UCSD-AML1 (cell line): Measurements from ENCODE around the gene ASTN2.

Experiments
- DNase-seq: peaks from one replicate; lab custom pipeline; 2025; ENCODE audit not compliant: unreplicated experiment; lab: John Stamatoyannopoulos, UW

Gene ASTN2

DNA sequence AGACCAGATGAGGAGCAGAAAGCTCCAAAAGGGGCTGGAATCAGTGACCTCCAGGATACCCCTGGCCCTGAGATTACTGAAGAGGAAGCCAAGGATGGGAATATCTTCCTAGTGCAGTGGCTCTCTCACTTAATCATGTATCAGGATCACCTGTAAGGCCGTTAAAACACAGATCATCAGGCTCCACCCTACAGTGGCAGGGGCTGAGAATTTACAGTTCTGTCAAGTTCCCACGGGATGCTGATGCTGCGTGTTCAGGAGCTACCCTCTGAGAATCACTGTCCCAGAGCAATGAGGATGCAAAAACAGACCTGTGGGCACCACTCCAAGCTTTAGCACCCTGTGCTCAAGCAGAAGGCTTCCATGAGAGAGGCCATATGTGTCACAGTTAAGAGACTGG lies 291.9 kb downstream of the ASTN2 start:
- DNase-seq: no peak

DNA sequence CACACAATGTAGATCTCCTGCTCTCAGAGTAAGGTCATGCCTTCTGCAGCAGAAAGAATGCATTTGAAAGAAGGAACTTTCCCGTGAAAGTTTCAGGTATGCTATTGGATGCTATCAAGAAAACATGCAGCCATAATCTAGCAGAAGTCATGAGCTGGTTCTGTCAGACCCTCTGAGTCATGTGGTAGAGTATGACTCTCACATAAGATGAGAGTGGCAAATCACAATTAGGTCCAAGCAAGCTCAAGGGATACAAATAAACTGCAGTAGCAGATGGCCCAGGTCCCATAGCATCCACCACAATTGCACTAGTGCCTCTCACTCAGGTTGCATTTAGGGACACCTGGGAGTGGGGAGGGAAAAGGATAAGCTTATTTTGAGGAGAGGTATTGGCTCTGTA lies 292.8 kb downstream of the ASTN2 start:
- no peak for DNase-seq

DNA sequence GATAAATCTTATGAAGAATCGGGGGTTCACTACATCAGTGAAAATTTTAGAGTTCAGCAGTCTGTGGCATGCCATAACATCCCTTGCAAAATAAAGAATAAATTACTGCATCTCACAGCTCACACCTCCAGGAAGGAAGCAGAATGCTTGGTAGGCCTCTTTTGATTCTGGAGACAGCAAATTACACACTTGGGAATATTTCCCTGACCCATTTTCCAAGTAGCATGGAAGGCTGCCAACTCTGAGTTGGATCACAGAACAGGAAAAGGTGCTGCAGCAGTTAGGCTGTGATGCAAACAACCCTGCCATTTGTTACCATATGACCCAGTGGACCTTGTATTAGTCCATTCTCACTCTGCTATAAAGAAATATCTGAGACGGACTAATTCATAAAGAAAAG lies 293.5 kb downstream of the ASTN2 start:
- no peak for DNase-seq

DNA sequence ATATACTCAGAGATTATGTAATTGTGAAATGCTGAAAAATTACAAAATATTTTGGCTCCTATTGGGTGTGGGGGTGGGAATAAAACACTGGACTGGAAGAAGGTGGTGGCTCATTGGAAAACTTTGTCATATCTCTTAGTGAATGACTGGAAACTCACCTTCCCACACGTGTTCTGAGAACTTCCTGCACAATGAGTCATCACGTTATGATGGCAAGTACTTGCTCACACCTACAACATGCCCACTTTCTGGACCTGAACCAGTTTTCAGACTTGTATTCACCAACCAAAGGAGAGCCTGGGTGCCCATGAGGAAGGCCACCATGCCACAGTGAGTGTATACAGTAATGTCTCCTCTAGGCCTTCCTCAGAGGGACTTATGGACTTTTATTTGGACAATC lies 294.8 kb downstream of the ASTN2 start:
- no peak for DNase-seq

GRCh38 chr9:117116084-117116483 lies 298.8 kb downstream of the ASTN2 start:
- DNase-seq: no peak

DNA sequence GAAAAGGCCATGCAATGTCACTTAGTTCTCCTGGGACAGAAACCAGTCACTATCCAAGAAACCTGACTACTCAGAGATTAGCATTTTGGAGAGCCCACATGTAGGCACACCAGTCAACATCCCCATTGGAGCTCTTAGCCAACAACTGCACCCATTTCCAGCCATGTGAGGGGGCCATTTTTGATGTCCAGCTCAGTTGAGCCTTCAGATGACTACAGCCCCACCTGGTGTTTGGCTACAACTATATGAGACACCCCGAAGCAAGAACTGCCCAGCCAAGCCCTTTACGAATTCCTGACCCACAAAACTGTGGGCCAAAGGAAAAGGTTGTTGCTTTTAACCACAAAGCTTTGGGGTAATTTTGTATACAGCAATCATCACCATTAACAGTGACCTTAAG lies 300.1 kb downstream of the ASTN2 start:
- no peak for DNase-seq

DNA sequence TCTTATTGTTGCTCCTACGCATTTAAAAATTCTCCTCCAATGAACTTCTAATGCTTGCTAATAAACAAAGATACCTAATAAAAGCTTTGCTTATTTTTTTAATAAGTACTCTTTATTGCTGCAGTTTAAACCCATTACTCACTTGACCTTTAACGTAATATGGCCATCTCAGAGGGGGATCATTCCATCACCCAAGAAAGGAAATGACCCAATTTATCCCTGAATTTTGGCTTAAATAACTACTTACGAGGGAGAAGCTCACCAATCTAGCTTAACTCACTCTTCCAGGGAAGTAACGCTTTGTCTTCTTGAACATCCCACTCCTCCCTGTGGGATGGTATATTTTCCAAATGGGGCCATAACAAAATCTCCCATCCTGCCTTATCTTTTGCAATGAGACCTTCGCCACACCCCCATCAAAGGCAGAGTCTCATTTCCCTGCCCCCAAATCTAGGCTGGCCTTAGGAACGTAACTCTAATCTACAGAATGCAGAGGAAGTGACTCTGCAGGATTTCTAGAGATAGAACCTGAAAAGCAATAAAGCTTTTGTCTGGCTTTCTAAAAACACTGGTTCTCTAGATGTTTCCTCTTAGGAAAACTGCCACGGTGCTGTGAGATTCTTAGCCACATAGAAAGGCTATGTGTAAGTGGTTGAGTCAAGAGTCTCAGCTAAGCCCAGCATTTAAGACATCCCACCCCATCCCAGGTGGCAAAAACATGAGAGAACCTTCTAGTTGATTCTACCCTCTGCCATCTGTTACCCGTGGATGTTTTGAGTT lies 310.0 kb downstream of the ASTN2 start:
- DNase-seq: no peak

DNA sequence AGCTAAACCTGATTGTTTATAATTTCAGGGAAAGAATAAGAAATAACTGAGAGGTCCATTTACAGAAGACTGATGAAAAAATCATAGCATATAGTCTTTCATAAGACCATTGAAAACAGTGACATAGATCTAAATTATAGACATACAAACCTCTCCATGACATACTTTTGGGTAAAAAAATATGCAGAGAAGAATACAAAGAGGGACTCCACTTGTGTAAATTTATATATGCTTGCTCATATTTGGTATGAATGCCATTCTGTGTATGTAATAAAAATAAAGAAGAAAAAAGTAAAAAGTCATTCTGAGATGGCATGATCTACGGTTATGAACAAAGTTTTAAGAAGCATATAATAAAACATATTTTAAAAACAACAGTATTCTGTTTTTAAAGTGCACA lies 310.7 kb downstream of the ASTN2 start:
- DNase-seq: no peak

GRCh38 chr9:117103438-117104110 lies 311.3 kb downstream of the ASTN2 start:
- no peak for DNase-seq

GRCh38 chr9:117101008-117101407 lies 313.8 kb downstream of the ASTN2 start:
- DNase-seq: no peak

DNA sequence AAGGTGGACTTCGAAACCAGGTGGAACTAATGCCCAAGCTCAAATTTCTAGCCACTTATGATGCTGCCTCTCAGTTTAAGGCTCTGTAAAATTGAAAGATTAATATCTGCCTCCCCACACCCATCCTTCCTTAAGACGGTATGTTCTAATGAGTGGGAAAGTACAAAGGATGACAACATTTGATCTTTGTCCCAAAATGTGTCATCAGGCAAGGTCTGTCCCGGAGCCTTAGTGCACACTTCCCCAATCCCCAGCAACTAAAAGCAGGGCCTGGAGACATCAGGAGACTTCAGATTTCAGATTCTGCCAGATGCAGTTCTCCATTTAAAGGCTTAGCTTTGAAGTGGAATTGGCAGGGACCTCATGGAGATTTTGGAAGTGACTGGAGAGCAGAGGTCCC lies 316.5 kb downstream of the ASTN2 start:
- no peak for DNase-seq

- DNase-seq: no peak
These were observed 317.1 kb downstream of the ASTN2 start for GRCh38 chr9:117097761-117098160.

- DNase-seq: no peak
These were observed 318.7 kb downstream of the ASTN2 start for GRCh38 chr9:117096138-117096537.

DNA sequence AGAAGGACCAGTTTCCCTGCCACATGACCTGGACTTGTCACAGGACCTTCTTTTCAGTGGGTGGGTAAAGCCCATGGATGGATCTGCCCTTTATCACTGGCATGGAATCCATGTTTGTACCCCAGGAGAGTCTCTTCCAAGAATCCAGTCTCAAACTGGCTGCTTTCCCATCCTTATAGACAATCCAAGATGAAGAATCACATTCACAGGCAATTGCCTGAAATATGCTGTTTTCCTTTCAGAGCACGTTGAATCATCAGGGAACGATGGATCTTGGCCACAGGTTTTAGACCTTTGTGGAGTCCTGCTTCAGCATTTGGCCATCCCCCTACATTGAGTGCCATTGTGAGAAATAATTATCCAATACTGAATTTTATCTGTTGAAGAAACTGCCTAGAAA lies 319.8 kb downstream of the ASTN2 start:
- DNase-seq: no peak

- no peak for DNase-seq
These were observed 320.7 kb downstream of the ASTN2 start for GRCh38 chr9:117093891-117094844.

DNA sequence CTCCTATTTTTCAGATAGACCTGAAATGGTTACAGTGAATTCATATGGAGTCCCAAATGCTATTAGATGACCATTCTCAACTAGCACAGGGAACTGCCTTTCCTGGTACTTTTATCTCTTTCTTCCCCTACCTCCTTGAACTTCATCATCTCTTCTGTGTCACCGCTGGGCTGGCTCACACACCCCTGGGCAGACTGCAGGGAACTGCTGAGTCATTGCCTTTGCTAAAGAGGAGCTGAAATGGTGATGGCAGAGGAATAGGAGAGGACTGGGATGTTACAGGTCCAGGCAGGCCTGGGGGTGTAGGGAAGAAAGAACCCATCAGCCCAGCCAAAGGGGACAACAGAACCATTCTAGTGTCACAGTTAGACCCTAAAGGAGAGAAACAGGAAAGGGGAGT lies 322.3 kb downstream of the ASTN2 start:
- DNase-seq: no peak

- DNase-seq: no peak
These were observed 323.3 kb downstream of the ASTN2 start for GRCh38 chr9:117091529-117091928.

DNA sequence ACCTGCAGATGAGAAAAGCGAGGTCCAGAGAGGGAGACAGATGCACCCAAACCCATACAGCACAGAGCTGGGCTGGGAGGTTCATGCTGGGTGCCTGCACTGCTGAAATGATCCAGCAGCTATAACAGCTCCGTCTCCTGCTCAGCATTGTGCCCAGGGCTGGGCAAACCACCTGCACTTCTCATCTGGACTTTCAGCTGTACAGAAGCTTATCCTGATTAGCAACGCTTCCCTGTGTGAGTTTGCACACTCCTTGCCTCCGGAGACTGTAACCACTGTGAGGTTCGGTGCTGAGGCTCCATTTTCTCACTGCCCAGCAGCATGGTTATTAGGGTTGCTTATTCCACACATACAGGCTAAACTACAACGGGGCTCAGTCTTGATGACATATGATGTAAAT lies 326.1 kb downstream of the ASTN2 start:
- no peak for DNase-seq

- no peak for DNase-seq
These were observed 326.7 kb downstream of the ASTN2 start for GRCh38 chr9:117088140-117088539.

DNA sequence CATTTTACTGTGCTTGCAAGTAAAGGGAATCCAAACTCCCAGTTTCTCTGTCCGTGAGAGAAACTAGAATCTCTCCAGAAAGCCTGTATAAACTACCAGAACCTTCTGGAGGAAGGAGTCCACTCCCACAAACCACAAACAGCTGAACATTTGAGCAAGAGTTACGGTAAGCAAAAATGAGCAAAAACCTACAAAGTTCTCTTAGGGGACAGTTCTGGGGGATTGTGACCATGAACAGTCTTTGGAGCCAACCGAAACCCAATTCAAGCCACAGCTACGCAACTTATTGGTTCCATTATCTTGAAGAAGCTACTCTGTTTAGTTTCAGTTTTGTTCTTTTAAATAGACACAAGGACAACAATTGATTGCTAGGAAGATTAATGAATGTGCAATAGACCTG lies 330.6 kb downstream of the ASTN2 start:
- DNase-seq: no peak

- no peak for DNase-seq
These were observed 331.3 kb downstream of the ASTN2 start for GRCh38 chr9:117083559-117083958.
